Skeletal muscle cell (primary cell): ENCODE results near the gene APLP2.
"Not testable (repeated sequence)": the region's sequence is repeated elsewhere in the genome, so short reads cannot be mapped to it uniquely, and the experiment has no call there.

ENCODE experiments used
- DNase-seq: peaks from one replicate; pipeline ENCODE4 v3.0.0-alpha.2; 2010; ENCODE audit warnings: low read depth
- H3K4me3 ChIP-seq: 2 replicates; pipeline ENCODE4 v1.5.1; 2011; ENCODE audit warnings: low read depth, mild to moderate bottlenecking, control low read depth, low read length, moderate library complexity

Gene APLP2

DNA sequence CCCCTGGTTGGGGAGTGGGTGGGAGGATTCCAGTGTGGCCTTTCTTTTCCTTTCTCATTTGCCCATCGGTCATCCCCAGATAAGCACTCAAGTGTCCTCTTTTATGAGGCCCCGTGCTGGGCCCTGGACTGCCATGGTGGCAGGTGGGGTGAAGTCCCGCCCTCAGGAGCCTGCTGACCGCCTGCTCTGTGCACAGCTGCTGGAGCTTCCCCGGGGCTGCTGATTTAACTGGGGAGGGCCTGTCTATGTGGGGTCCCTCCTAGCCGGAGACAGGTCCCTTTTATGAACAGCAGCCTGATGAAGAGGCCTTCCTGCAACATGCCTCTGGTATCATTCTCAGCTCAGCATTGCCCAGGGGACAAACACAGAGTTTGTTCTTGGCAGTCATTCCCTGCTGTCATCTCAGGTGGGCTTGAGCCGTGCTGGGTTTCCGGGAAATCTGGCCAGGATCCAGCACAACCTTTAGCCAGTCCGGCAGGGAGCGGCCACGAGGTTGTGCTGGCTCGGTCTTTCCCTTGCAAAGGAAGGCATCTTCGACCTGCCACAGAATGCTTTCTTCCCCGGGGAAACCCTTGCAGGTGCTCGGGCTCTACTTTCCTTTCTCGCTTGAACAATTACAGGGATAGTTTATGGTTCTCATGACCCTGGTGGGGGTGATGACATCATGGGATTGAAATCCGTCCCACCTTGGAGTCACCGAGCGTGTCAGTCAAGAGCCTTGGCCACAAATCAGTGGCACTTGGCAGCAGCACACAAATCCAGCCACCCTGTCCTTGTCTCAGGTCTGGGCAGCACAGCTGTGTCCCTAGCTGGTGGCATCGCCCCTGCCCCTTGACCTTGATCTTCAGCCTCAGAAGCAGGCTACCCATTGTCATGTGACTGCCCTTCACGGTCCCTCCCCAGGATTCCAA lies 110.0 kb downstream of the APLP2 start:
- H3K4me3 ChIP-seq: no peak overlapping the region
- no peak for DNase-seq

DNA sequence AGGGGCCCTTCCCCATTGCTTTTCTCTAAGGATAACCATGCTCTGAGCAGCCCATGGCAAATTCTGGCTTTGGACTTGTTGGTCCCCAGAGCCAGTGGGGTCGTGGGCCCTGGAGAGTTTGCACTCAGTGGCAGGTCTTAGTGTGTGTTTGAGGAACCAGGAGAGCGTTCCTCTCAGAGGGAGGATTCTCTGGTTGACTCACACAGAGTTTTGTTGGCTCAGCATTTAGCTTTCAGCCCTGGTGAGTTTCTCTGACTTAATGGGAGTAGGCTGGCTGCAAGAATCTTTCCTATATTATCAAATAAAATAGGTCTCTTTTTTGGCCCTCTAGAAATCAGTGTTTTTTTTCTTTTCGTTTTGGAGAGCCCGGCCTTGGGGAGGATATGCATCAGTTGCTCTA lies 110.8 kb downstream of the APLP2 start:
- DNase-seq: no peak

DNA sequence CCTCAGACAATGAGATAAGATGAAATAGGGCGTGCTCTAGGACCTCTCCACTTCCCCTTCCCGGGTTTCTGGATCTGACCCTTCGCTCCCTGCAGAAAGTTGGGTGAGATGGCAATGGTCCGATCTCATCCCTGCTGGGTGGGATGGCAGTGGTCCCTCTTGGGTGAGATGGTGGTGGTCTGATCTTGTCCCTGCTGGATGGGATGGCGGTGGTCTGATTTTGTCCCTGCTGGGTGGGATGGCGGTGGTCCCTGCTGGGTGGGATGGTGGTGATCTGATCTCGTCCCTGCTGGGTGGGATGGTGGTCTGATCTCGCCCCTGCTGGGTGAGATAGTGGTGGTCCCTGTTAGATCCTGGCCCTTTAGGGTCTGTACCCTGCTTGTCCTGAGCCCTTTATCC lies 111.2 kb downstream of the APLP2 start:
- no peak overlapping the region for H3K4me3 ChIP-seq
- no peak for DNase-seq

More for the DNA sequence above, 110.8 kb downstream of the APLP2 start:
- no peak overlapping the region for H3K4me3 ChIP-seq

DNA sequence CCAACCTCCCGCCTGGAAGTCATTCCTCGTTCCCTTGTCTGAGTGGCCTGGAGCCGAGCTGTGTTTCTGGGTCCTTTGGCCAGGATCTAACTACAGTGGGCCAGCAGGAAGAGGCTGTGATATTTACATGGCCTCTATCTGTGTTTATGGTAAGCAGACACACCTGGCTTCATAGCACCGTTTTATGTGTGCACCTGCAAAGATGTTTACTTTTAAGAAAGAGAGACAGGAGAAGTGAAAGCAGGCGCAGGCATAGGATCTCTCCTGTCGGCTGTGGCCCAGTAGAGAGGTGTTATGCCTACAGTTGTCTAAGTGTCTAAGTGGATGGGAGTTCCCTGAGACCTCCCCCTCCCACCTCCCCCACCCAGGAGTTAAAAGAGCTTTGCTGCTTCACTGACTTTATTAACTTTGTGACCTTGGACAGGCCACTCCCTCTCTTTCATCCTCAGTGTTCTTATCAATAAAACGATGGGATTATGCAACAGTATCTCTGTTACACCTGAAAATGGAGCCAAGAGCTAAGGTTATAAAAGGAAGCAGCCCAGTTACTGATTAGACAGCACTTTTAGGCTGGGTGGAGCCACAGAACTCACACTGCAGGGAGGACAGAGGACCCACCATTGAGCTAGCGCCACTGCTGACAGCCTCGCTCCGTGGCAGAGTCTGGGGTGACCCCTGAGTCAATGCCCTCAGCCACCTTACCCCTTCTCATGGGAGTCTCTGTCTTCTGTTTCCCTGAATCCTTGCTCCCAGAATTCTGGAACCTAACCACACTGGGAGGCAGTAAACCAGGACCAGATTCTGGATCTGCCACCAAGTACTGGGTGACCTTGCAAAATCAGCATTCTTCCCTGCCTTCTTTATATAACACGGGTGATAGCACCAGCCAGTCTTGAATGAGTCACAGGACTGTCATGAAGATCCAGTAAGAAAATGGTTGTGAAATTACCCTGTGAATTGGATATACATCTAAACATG lies 111.9 kb downstream of the APLP2 start:
- no peak overlapping the region for H3K4me3 ChIP-seq
- peak; percentile 31 for DNase-seq

DNA sequence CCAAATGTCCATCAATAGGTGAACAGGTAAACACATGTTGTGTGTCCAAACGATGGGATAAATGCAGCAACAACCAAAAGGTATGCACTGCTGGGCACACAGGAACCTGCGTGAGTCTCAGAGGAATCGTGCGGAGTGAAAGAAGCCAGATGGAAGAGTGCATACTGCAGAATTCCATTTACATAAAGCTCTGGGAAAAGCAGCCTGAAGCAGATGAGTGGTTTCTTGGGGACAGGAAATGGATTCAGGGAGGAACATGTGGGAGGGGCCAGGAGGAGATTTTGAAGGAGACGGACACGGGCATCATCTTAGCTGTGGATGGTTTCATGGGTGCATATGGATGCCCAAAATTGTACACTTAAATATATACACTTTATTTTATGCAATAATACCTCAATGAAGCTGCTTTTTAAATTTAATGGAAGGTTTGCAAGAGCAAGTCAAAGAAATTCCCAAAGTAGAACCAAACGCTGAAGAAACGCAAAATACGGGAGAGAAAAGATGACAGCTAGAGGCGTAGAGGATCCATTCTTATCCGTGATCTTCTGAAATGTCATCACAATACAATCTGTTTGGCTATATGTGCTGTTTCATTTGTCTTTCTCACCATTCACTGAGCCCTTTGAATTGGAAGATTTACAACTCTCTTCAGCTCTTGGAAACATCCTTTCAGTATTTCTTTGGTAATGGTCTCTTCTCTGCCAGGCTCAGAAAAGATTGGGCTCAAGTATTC lies 114.3 kb downstream of the APLP2 start:
- H3K4me3 ChIP-seq: no peak overlapping the region
- DNase-seq: no peak

DNA sequence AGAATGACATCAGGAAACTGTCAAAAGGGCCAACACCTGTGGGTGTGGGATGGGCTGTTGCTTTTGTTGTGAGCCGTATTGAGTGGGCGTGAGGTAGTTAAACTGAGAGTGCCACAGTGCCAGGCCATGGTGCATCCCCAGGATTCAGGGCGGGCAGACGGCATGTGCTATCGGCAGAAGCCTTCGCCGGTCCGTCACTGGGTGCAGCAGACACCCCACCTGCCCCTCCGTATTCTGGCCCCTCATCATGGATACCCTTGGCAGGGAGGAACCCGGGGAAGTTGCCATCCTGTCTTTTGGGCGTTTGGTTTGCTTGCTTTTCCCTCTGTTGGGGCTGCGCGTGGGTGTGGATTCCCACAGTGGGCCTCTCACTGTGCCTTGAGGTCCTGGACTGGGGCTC lies 117.4 kb downstream of the APLP2 start:
- no peak overlapping the region for H3K4me3 ChIP-seq
- DNase-seq: no peak

DNA sequence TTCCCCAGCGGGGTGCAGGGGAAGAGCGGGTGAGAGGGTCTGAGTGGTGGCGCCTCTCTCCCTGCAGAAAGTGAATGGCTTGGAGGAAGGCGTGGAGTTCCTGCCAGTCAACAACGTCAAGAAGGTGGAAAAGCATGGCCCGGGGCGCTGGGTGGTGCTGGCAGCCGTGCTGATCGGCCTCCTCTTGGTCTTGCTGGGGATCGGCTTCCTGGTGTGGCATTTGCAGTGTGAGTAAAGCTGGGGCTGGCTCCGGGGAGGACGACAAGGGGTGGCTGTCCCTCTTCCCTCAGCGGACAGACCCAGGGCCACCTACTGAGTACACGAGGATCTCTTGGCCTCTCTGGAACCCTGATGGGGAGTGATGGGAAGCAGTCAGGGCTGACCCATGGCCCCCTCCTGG lies 118.4 kb downstream of the APLP2 start:
- no peak for DNase-seq

DNA sequence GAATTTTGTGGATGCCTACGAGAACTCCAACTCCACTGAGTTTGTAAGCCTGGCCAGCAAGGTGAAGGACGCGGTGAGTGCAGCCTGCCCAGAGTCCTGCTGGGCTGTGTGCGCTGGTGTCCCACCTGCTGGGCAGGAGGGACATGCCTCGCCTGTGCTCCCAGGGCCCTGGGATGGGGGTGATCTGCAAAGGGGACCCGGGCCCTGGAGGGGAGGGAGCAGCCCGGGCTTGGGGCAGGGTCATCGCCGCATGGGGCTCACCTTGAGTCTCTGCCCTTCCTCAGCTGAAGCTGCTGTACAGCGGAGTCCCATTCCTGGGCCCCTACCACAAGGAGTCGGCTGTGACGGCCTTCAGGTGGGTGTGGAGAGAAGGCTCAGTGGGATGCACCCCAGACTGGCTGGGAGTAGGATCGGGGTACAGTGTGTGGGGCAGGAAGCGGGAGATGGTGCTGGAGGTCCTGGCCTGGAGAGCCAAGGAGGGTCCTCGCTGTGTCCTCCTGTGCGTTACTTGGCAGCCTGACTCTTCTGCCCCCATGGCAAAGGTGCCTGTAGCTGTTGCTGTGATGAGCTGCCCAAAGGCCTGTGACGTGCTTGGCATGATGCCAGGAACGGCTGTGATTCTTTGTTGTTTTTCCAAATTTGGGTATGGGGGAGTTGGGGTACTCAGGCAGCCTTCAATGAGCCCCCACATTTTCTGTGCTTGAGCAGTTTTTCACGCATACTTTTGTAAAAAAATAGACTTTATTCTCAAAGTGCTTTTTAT lies 119.1 kb downstream of the APLP2 start:
- H3K4me3 ChIP-seq: no peak overlapping the region
- DNase-seq: no peak

More for the DNA sequence above, 118.4 kb downstream of the APLP2 start:
- H3K4me3 ChIP-seq: no peak overlapping the region

DNA sequence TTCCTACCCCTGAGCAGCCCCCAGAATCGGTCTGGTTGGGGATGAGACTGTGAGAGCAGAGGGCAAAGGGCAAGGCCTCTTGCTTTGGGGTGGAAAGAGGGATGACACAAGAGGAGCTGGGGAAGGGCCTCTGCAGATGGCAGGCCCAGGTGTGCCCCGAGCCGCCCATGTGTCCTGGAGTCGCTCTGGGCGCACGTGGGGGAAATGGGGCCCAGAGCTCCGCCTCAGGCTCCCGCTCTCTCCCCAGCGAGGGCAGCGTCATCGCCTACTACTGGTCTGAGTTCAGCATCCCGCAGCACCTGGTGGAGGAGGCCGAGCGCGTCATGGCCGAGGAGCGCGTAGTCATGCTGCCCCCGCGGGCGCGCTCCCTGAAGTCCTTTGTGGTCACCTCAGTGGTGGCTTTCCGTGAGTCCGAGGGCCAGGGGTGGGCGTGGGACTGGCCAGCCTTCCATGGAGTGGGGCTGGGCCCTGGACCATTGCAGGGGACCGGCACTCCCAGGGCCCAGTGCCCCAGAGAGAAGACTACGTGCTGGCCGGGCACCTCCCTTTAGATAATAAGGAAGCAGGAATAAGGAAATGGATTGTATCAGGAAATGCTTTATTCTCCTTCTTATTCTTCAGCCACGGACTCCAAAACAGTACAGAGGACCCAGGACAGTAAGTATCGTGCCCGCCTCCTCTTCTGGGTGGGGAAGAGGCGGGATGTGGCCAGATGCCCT lies 120.0 kb downstream of the APLP2 start:
- no peak overlapping the region for H3K4me3 ChIP-seq

DNA sequence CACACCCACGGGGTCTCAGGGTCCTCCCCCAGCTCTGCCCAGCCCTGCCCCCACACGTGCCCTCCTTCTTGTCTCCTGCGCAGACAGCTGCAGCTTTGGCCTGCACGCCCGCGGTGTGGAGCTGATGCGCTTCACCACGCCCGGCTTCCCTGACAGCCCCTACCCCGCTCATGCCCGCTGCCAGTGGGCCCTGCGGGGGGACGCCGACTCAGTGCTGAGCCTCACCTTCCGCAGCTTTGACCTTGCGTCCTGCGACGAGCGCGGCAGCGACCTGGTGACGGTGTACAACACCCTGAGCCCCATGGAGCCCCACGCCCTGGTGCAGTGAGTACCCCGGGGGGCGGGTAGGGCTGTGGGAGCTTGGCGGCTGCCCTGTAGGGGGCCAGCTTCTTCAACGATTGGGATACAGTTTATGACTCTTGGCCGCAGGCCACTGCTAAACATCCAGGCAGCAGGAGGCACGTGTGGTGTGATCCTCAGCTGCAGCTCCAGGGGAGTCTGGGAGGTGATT lies 120.7 kb downstream of the APLP2 start:
- H3K4me3 ChIP-seq: no peak overlapping the region
- no peak for DNase-seq

More for the DNA sequence above, 120.0 kb downstream of the APLP2 start:
- no peak for DNase-seq

DNA sequence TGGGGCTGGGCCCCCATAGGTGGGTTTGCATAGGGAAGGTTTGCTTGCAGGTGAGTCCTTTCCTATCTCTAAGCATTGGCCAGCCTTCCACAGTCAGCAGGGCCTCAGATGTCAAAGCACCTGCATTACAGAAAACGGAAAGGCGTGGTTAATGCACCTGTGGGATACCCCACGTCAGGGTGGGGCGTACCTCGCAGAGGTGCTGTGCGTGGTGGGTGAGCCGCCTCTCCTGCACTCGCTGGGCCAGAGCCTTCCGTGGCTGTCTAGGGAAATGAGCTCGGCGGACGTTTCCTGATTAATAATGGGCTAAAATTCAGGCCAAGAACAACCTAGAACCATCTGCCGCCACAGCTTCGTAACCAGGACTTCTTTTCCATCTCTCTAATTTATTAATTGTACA lies 122.2 kb downstream of the APLP2 start:
- H3K4me3 ChIP-seq: no peak overlapping the region

DNA sequence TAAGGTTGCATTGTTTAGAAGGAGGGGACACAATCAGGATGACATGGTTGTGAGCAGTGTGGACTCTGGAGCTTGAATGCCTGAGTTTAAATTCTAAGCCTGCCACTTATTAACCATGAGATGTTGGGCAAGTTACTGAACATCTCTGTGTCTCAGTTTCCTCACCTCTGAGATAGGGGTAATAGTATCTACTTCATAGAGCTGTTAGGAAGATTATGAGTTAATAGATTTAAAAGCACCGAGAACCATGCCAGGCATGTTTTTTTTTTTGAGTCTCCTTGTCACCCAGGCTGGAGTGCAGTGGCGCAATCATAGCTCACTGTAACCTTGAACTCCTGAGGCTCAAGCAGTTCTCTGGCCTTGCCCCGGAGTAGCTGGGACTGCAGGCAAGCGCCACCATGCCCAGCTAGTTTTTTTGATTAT lies 123.2 kb downstream of the APLP2 start:
- no peak for DNase-seq
- H3K4me3 ChIP-seq: no peak overlapping the region

More for the DNA sequence above, 122.2 kb downstream of the APLP2 start:
- no peak for DNase-seq

DNA sequence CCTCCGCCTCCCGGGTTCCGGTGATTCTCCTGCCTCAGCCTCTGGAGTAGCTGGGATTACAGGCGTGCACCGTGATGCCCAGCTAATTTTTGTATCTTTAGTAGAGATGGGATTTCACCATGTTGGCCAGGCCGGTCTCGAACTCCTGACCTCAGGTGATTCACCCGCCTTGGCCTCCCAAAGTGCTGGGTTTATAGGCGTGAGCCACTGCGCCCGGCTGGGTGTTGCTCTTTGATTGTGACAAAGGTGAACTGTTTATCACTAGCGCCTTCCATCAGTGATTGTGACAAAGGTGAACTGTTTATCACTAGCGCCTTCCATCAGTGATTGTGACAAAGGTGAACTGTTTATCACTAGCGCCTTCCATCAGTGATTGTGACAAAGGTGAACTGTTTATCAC lies 123.9 kb downstream of the APLP2 start:
- not testable (repeated sequence) for DNase-seq, H3K4me3 ChIP-seq
